Epithelial cell of proximal tubule (primary cell): ENCODE results near the gene TJP1. TPM values are rescaled to one million over a fixed set of nuclear protein-coding genes. Genes with fewer than 3 reads are reported as not detected.

Experiments
- DNase-seq: peaks from one replicate; pipeline ENCODE4 v3.0.0-alpha.2; 2011; ENCODE audit warnings: low read depth
- H3K4me3 ChIP-seq: 2 replicates; pipeline ENCODE4 v1.5.1; 2011; ENCODE audit warnings: low read depth, mild to moderate bottlenecking, low read length
- CTCF ChIP-seq: conservative IDR thresholded peaks from 2 replicates; pipeline ENCODE4 v1.5.1; 2012; ENCODE audit warnings: low read depth, mild to moderate bottlenecking, low read length
- total RNA-seq: library from RNA; depleted of rRNA; stranded (reverse); fragments of >200 nt; gene quantifications from 2 replicates; pipeline ENCODE4 v1.2.3, GENCODE V29; 2015

TJP1 gene
- total RNA-seq, 1 donor from 2014 or later, result 106 TPM

GRCh38 chr15:29853211-29853987 lies 31.1 kb upstream of the TJP1 start:
- no peak for TF ChIP-seq CTCF
- no peak overlapping the region for H3K4me3 ChIP-seq
- no peak for DNase-seq

- DNase-seq, result no peak
Measured at GRCh38 chr15:29852201-29852600, 29.9 kb upstream of the TJP1 start.

GRCh38 chr15:29849716-29850115 lies 27.4 kb upstream of the TJP1 start:
- DNase-seq, result no peak
- H3K4me3 ChIP-seq, result no peak overlapping the region
- TF ChIP-seq CTCF, result no peak

More at GRCh38 chr15:29852201-29852600, 29.9 kb upstream of the TJP1 start:
- no peak for TF ChIP-seq CTCF
- H3K4me3 ChIP-seq, result no peak overlapping the region

- no peak overlapping the region for H3K4me3 ChIP-seq
- TF ChIP-seq CTCF, result no peak
- DNase-seq, result no peak
Measured at GRCh38 chr15:29849218-29849617, 26.9 kb upstream of the TJP1 start.

GRCh38 chr15:29844290-29844903 lies 22.1 kb upstream of the TJP1 start:
- no peak overlapping the region for H3K4me3 ChIP-seq
- no peak for DNase-seq
- no peak for TF ChIP-seq CTCF

- TF ChIP-seq CTCF, result no peak
- DNase-seq, result no peak
- no peak overlapping the region for H3K4me3 ChIP-seq
Measured at GRCh38 chr15:29842290-29842689, 20.0 kb upstream of the TJP1 start.
